ENCODE measurements around the gene RPS17. TPM values are rescaled to one million over a fixed set of nuclear protein-coding genes. Genes with fewer than 3 reads are reported as not detected.

Gene RPS17
- total RNA-seq, 4 donors from 2014 or later, result 845 to 2,591 (median 2,334) TPM

DNA sequence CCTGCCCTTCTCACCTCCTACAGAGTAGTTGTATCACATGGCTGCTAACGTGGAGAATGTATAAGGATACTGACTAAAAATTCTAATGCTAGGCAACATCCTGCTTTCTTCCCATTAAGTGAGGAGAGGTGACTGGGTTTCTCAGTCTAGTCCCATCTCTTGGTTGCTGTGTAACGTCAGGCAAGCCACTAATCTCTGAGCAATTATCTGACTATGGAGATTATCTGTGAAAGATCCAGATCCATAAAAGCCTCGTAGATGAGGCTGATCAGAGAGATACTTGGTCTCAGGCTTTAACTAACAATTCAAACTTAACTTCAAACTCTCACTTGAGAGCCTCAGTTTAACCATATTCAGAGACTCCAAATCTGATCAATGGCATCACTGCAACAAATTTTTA is 4.7 kb upstream of the RPS17 start:
- TF ChIP-seq POLR2AphosphoS5 (IDR thresholded peaks at IDR 0.05), result no peak
- TF ChIP-seq, protein P1, sequence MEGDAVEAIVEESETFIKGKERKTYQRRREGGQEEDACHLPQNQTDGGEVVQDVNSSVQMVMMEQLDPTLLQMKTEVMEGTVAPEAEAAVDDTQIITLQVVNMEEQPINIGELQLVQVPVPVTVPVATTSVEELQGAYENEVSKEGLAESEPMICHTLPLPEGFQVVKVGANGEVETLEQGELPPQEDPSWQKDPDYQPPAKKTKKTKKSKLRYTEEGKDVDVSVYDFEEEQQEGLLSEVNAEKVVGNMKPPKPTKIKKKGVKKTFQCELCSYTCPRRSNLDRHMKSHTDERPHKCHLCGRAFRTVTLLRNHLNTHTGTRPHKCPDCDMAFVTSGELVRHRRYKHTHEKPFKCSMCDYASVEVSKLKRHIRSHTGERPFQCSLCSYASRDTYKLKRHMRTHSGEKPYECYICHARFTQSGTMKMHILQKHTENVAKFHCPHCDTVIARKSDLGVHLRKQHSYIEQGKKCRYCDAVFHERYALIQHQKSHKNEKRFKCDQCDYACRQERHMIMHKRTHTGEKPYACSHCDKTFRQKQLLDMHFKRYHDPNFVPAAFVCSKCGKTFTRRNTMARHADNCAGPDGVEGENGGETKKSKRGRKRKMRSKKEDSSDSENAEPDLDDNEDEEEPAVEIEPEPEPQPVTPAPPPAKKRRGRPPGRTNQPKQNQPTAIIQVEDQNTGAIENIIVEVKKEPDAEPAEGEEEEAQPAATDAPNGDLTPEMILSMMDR (IDR thresholded peaks at IDR 0.05), result no peak
- TF ChIP-seq POLR2A (IDR thresholded peaks at IDR 0.05), result no peak
- TF ChIP-seq EP300 (IDR thresholded peaks at IDR 0.05), result no peak
- Histone ChIP-seq H3K4me3 (no peak overlapping the region), H3K9me3 (no peaks in the 10 kb centered on the region), H3K27ac (no peak overlapping the region), H3K4me1 (peaks cover 0 to 11% (median 4%) of the 10 kb centered on the region in 3 donors), H3K27me3 (no peaks in the 10 kb centered on the region), H3K36me3 (peaks cover 0 to 42% of the 10 kb centered on the region in 2 donors)
- no peak for ATAC-seq
- WGBS, 2 donors (ENCODE audit: low coverage in 1 of 2), result 38 to 72% methylated on average over 3 of the region's 3 CpGs

GRCh38 chr15:82544431-82544830 is 4.2 kb upstream of the RPS17 start:
- peaks cover 0 to 37% of the 10 kb centered on the region in 2 donors for H3K36me3 ChIP-seq
- no peak overlapping the region for H3K27ac ChIP-seq
- H3K4me3 ChIP-seq, result no peak overlapping the region
- no peaks in the 10 kb centered on the region for H3K9me3 ChIP-seq
- H3K27me3 ChIP-seq, result no peaks in the 10 kb centered on the region
- no peak for TF ChIP-seq POLR2AphosphoS5 (IDR thresholded peaks at IDR 0.05)
- TF ChIP-seq POLR2A (IDR thresholded peaks at IDR 0.05), result no peak
- TF ChIP-seq, protein P1 (IDR thresholded peaks at IDR 0.05), result no peak
- TF ChIP-seq EP300 (IDR thresholded peaks at IDR 0.05), result no peak
- ATAC-seq, result no peak
- WGBS, 2 donors (ENCODE audit: low coverage in 1 of 2), result 72% methylated on average over 3 of the region's 9 CpGs; no CpG with 5 or more reads in 1 of the 2 donors
- peaks cover 0 to 13% (median 4%) of the 10 kb centered on the region in 3 donors for H3K4me1 ChIP-seq

GRCh38 chr15:82543160-82543559 is 2.9 kb upstream of the RPS17 start:
- no peak for ATAC-seq
- Histone ChIP-seq H3K9me3 (no peaks in the 10 kb centered on the region), H3K4me1 (peaks cover 0 to 26% (median 12%) of the 10 kb centered on the region in 3 donors), H3K27me3 (no peaks in the 10 kb centered on the region), H3K27ac (no peak overlapping the region), H3K4me3 (no peak overlapping the region), H3K36me3 (peaks cover 0 to 33% of the 10 kb centered on the region in 2 donors)
- WGBS, 2 donors (ENCODE audit: low coverage in 1 of 2), result 14 to 43% methylated on average over 1 to 2 of the region's 2 CpGs
- TF ChIP-seq EP300 (IDR thresholded peaks at IDR 0.05) (no peak), POLR2AphosphoS5 (IDR thresholded peaks at IDR 0.05) (no peak), POLR2A (IDR thresholded peaks at IDR 0.05) (no peak)
- TF ChIP-seq, protein P1 (IDR thresholded peaks at IDR 0.05), result no peak

- peaks cover 0 to 37% (median 12%) of the 10 kb centered on the region in 3 donors for H3K4me1 ChIP-seq
- WGBS, 2 donors (ENCODE audit: low coverage in 1 of 2), result 0 to 20% methylated on average over 3 to 5 of the region's 11 CpGs
- ATAC-seq, result no peak
- TF ChIP-seq POLR2AphosphoS5 (IDR thresholded peaks at IDR 0.05), result no peak
- TF ChIP-seq EP300 (IDR thresholded peaks at IDR 0.05), result no peak
- no peak for TF ChIP-seq POLR2A (IDR thresholded peaks at IDR 0.05)
- TF ChIP-seq, protein P1 (IDR thresholded peaks at IDR 0.05), result no peak
- H3K27me3 ChIP-seq, result no peaks in the 10 kb centered on the region
- peak overlapping the region; percentile 71 to 83 for H3K4me3 ChIP-seq
- H3K27ac ChIP-seq, result peak overlapping the region; percentile 78 to 95 (median 91)
- H3K36me3 ChIP-seq, result peaks cover 0 to 45% of the 10 kb centered on the region in 2 donors
- no peaks in the 10 kb centered on the region for H3K9me3 ChIP-seq
Observed at GRCh38 chr15:82540984-82541431, 751 bp upstream of the RPS17 start.

- Histone ChIP-seq H3K4me3 (peak overlapping the region; percentile 71 to 83), H3K27me3 (no peaks in the 10 kb centered on the region), H3K9me3 (no peaks in the 10 kb centered on the region), H3K27ac (peak overlapping the region; percentile 43 to 95 (median 80)), H3K36me3 (peaks cover 0 to 49% of the 10 kb centered on the region in 2 donors), H3K4me1 (peaks cover 0 to 37% (median 12%) of the 10 kb centered on the region in 3 donors)
- 0% methylated on average over 6 to 9 of the region's 23 CpGs for WGBS, 2 donors (ENCODE audit: low coverage in 1 of 2)
- ATAC-seq, result no peak
- TF ChIP-seq, protein P1 (IDR thresholded peaks at IDR 0.05), result no peak
- TF ChIP-seq POLR2AphosphoS5 (IDR thresholded peaks at IDR 0.05), result no peak
- no peak for TF ChIP-seq EP300 (IDR thresholded peaks at IDR 0.05)
- TF ChIP-seq POLR2A (IDR thresholded peaks at IDR 0.05), result no peak
Observed at GRCh38 chr15:82539691-82540054, 584 bp downstream of the RPS17 start.

Measured in gastroesophageal sphincter (tissue), 4 donors.